K562 (cell line): ENCODE results near the gene LRRC1. TPM values are rescaled to one million over a fixed set of nuclear protein-coding genes. Genes with fewer than 3 reads are reported as not detected.

ENCODE experiments used
- ATAC-seq: fragments of 200-7000 bp; cut with Tn5 transposase; 3 replicates; pipeline ENCODE4 v1.9.1; 2020; ENCODE audit warnings: moderate library complexity
- BruUV-seq: library from RNA; stranded (reverse); fragments of 400-500 nt; replicated peaks from 2 replicates; lab custom pipeline; 2021; lab: Mats Ljungman, UMichigan
- CTCF ChIA-PET: fragments of 300-600 bp; formaldehyde crosslinking; extraction: SDS; loops from one replicate; lab custom pipeline; 2021; ENCODE audit warnings: low intra/inter-chr PET ratio; lab: Yijun Ruan, JAX
- POLR2A ChIA-PET: fragments of 300-600, 350-650 bp; sonication (Branson Sonifier 250); formaldehyde crosslinking; extraction: SDS; loops from one replicate; lab custom pipeline; 2021; ENCODE audit warnings: antibody characterized with exemption, inconsistent platforms; lab: Yijun Ruan, JAX
- DNase-seq, 4 experiments: peaks; one replicate each; pipeline versions ENCODE4 v3.0.0 to v3.0.0-alpha.2; 2011 to 2018; ENCODE audit warnings: low spot score in 3 of 4, mixed read lengths in 3 of 4; ENCODE audit errors: extremely low read depth in 1 of 4
- FAIRE-seq: peaks from 2 replicates; lab custom pipeline; 2011; peaks lifted over from hg19 to GRCh38; lab: Jason Lieb, UNC
- H2AFZ ChIP-seq: 2 replicates; pipeline ENCODE4 v1.6.0; 2011; ENCODE audit warnings: low read depth, low read length, control low read depth, inconsistent platforms
- H3K27ac ChIP-seq: fragments of 200-600 bp; 3 replicates; pipeline ENCODE4 v1.8.0; 2011; ENCODE audit warnings: low read depth, mild to moderate bottlenecking, control low read depth, inconsistent platforms, low read length, moderate library complexity, mixed read lengths; ENCODE audit errors: extremely low read depth
- H3K27me3 ChIP-seq, 2 experiments: fragments of 300-600 bp in 1 of 2; 2 replicates in 1 of 2; 3 replicates in 1 of 2; pipeline versions ENCODE4 v1.6.0 to v1.8.0; 2011; ENCODE audit warnings: inconsistent platforms in 2 of 2, low read length in 2 of 2, mild to moderate bottlenecking in 1 of 2, mixed read lengths in 1 of 2, moderate library complexity in 1 of 2; ENCODE audit not compliant: control insufficient read depth in 2 of 2, insufficient read depth in 2 of 2
- H3K36me3 ChIP-seq: fragments of 300-600 bp; 3 replicates; pipeline ENCODE4 v1.8.0; 2011; ENCODE audit warnings: mild to moderate bottlenecking, low read length, inconsistent platforms; ENCODE audit not compliant: control insufficient read depth, insufficient read depth
- H3K4me1 ChIP-seq, 2 experiments: fragments of 200-600 bp in 1 of 2; replicated peaks in 1 of 2; 2 replicates in 1 of 2; 3 replicates in 1 of 2; pipeline versions ENCODE4 v1.5.1 to v1.8.0; 2011; ENCODE audit warnings: inconsistent platforms in 2 of 2, low read length in 2 of 2, mild to moderate bottlenecking in 1 of 2, mixed read lengths in 1 of 2, moderate library complexity in 1 of 2; ENCODE audit not compliant: control insufficient read depth in 2 of 2, insufficient read depth in 2 of 2
- H3K4me2 ChIP-seq: 2 replicates; pipeline ENCODE4 v1.6.1; 2011; ENCODE audit warnings: low read length, control low read depth, inconsistent platforms, mixed read lengths; ENCODE audit not compliant: insufficient read depth
- H3K4me3 ChIP-seq: fragments of 200-600 bp; sonication (generic), shearing (Covaris generic); 2 replicates; pipeline ENCODE4 v1.5.1; 2016; ENCODE audit warnings: control low read depth, inconsistent platforms
- H3K79me2 ChIP-seq: fragments of 200-600 bp; 3 replicates; pipeline ENCODE4 v1.8.0; 2011; ENCODE audit warnings: low read length, inconsistent platforms; ENCODE audit not compliant: control insufficient read depth, insufficient read depth
- H3K9ac ChIP-seq, 2 experiments: 2 replicates each; pipeline versions ENCODE4 v1.6.0 to v1.6.1; 2011; ENCODE audit warnings: low read depth in 2 of 2, low read length in 2 of 2, control low read depth in 1 of 2, inconsistent platforms in 1 of 2, mild to moderate bottlenecking in 1 of 2, mixed read lengths in 1 of 2; ENCODE audit not compliant: insufficient read depth in 1 of 2
- H3K9me1 ChIP-seq: one replicate; pipeline ENCODE4 v1.6.0; 2011; ENCODE audit warnings: inconsistent platforms, mild to moderate bottlenecking, low read length, moderate library complexity; ENCODE audit not compliant: control insufficient read depth, insufficient read depth
- H3K9me3 ChIP-seq: replicated peaks from 2 replicates; pipeline ENCODE4 v1.5.1; 2011; ENCODE audit warnings: low read depth, low read length, inconsistent platforms; ENCODE audit not compliant: control insufficient read depth, insufficient read depth
- H4K20me1 ChIP-seq: replicated peaks from 2 replicates; pipeline ENCODE4 v1.6.1; 2011; ENCODE audit warnings: low read length, inconsistent platforms, mixed read lengths; ENCODE audit not compliant: control insufficient read depth, insufficient read depth
- BRD4 ChIP-seq: fragments of 200-600 bp; sonication (generic); IDR thresholded peaks from 2 replicates; pipeline ENCODE4 v1.6.1; 2017; ENCODE audit warnings: inconsistent platforms
- CCAR2 ChIP-seq: fragments of 200-400 bp; formaldehyde crosslinking; IDR thresholded peaks from 2 replicates; pipeline ENCODE4 v1.6.1; 2017; ENCODE audit warnings: mild to moderate bottlenecking, low read depth, low read length
- COPS2 ChIP-seq: fragments of 450-650 bp; conservative IDR thresholded peaks from 2 replicates; pipeline ENCODE4 v1.6.1; 2016; ENCODE audit warnings: mild to moderate bottlenecking, moderate library complexity
- CREB1 ChIP-seq, 2 experiments: sonication (generic) in 1 of 2; formaldehyde crosslinking in 1 of 2; IDR thresholded peaks; 2 replicates each; pipeline versions ENCODE4 v1.6.1 to v1.8.0; 2012 to 2022; ENCODE audit warnings: inconsistent platforms in 1 of 2, mild to moderate bottlenecking in 1 of 2, missing genetic modification reagents in 1 of 2, moderate library complexity in 1 of 2
- CREM ChIP-seq: IDR thresholded peaks from 2 replicates; pipeline ENCODE4 v1.6.1; 2014; ENCODE audit warnings: antibody characterized with exemption, low read depth
- EGR1 ChIP-seq: fragments of 450-650 bp; conservative IDR thresholded peaks from 2 replicates; pipeline ENCODE4 v1.6.1; 2017; ENCODE audit warnings: mild to moderate bottlenecking
- ETV6 ChIP-seq, 3 experiments: fragments of 150-350 bp in 1 of 3; sonication (generic) in 1 of 3; formaldehyde crosslinking in 1 of 3; IDR thresholded peaks; 2 replicates each; pipeline versions ENCODE4 v1.6.1 to v1.8.0; 2014 to 2022; ENCODE audit warnings: borderline replicate concordance in 2 of 3, low read depth in 2 of 3, antibody characterized with exemption in 1 of 3, low read length in 1 of 3, mild to moderate bottlenecking in 1 of 3, missing genetic modification reagents in 1 of 3
- FOXJ3 ChIP-seq: sonication (generic); formaldehyde crosslinking; IDR thresholded peaks from 2 replicates; pipeline ENCODE4 v1.4.0; 2020; ENCODE audit warnings: mild to moderate bottlenecking, missing genetic modification reagents
- GMEB1 ChIP-seq: fragments of 250-450 bp; sonication (Bioruptor Pico); IDR thresholded peaks from 2 replicates; pipeline ENCODE4 v1.4.0; 2020; ENCODE audit warnings: mild to moderate bottlenecking
- HMBOX1 ChIP-seq: sonication (generic); IDR thresholded peaks from 2 replicates; pipeline ENCODE4 v1.6.1; 2016
- LARP7 ChIP-seq: fragments of 450-650 bp; IDR thresholded peaks from 2 replicates; pipeline ENCODE4 v1.6.1; 2016
- MCM3 ChIP-seq: fragments of 450-650 bp; IDR thresholded peaks from 2 replicates; pipeline ENCODE4 v1.6.1; 2016
- NR2F6 ChIP-seq: fragments of 450-650 bp; formaldehyde crosslinking; IDR thresholded peaks from 2 replicates; pipeline ENCODE4 v1.4.0; 2020; ENCODE audit warnings: mild to moderate bottlenecking
- PTBP1 ChIP-seq: fragments of 200-400 bp; formaldehyde crosslinking; IDR thresholded peaks from 2 replicates; pipeline ENCODE4 v1.6.1; 2017; ENCODE audit warnings: low read depth, low read length
- SP1 ChIP-seq: sonication (generic); formaldehyde crosslinking; IDR thresholded peaks from 2 replicates; pipeline ENCODE4 v1.8.1; 2022; ENCODE audit warnings: mild to moderate bottlenecking, missing genetic modification reagents
- STAT5B ChIP-seq: fragments of 250-450 bp; sonication (Bioruptor Pico); IDR thresholded peaks from 2 replicates; pipeline ENCODE4 v1.8.0; 2021; ENCODE audit warnings: mild to moderate bottlenecking, inconsistent platforms
- TAF7 ChIP-seq: fragments of 450-650 bp; IDR thresholded peaks from 2 replicates; pipeline ENCODE4 v1.6.1; 2016; ENCODE audit warnings: missing genetic modification characterization, missing compliant biosample characterization
- TAF9B ChIP-seq: fragments of 450-650 bp; IDR thresholded peaks from 2 replicates; pipeline ENCODE4 v1.6.1; 2018; ENCODE audit warnings: mild to moderate bottlenecking; ENCODE audit not compliant: partially characterized antibody
- TRIM24 ChIP-seq, 2 experiments: fragments of 450-650 bp; IDR thresholded peaks; 2 replicates each; pipeline ENCODE4 v1.6.1; 2016
- ZNF644 ChIP-seq: fragments of 200-800 bp; sonication (Bioruptor generic); IDR thresholded peaks from 2 replicates; pipeline ENCODE4 v1.6.1; 2016; ENCODE audit warnings: low read depth, missing genetic modification characterization, missing compliant biosample characterization
- WGBS: fragments of 100-300 bp; shearing (Covaris generic); methylation state at CpG from one replicate; pipeline ENCODE4 v1.1.6; 2016; ENCODE audit warnings: low coverage, mixed read lengths; ENCODE audit not compliant: insufficient coverage; ENCODE audit errors: missing lambda C conversion rate; 5-methylcytosine and 5-hydroxymethylcytosine counted together
- in situ Hi-C: fragments of 300-500 bp; cut with MboI; formaldehyde crosslinking; loops from 4 replicates; pipeline ENCODE4 v1.15.0; 2018; ENCODE audit warnings: inconsistent platforms, mixed read lengths
- intact Hi-C: fragments of 100-400 bp; cut with micrococcal nuclease; formaldehyde crosslinking; loops from 2 replicates; pipeline ENCODE4 v1.14.2; 2022
- polyA plus RNA-seq, 8 experiments: library from polyadenylated mRNA; depleted of rRNA in 4 of 8; stranded (reverse) in 5 of 8; unstranded in 3 of 8; fragments of >200 nt; fragmentation: Nextera tagmentation in 2 of 8; fragmentation: Illumina TruSeq in 1 of 8; extraction: Ambion mirVana in 2 of 8; extraction: Trizol in 1 of 8; gene quantifications; 2 replicates each; pipeline versions ENCODE4 v1.2.1 to v1.2.3, GENCODE V29; 2011 to 2014; ENCODE audit warnings: inconsistent platforms in 1 of 8, missing spikeins in 1 of 8
- total RNA-seq, 7 experiments: library from RNA; depleted of rRNA in 6 of 7; stranded (reverse); fragments of >200 nt in 6 of 7; fragmentation: Illumina TruSeq in 2 of 7; extraction: Trizol in 2 of 7; gene quantifications; 2 replicates each; pipeline versions ENCODE4 v1.2.1 to v1.2.3, GENCODE V29; 2011 to 2021; ENCODE audit warnings: low replicate concordance in 1 of 7

The LRRC1 gene
- total and polyA plus RNA-seq, 9 of the 15 experiments (the other 6 are each of a cell fraction or from before 2014, with no cell fraction given), result not detected

- ATAC-seq (no peak), DNase-seq (no peak), FAIRE-seq (no peak)
- H3K79me2 ChIP-seq, result no peaks in the 10 kb centered on the region
- no peak overlapping the region for H3K4me3 ChIP-seq
- no peak overlapping the region for H3K9ac ChIP-seq
- WGBS, result 0% methylated on average over 2 of the region's 2 CpGs
- H3K4me1 ChIP-seq, result no peaks in the 10 kb centered on the region
- H3K27ac ChIP-seq, result no peak overlapping the region
- in situ Hi-C loops (no loop called here), intact Hi-C loops (no loop called here)
- H3K9me3 ChIP-seq, result no peaks in the 10 kb centered on the region
- no peaks in the 10 kb centered on the region for H3K36me3 ChIP-seq
- ChIA-PET POLR2A (no interaction called here), CTCF (no interaction called here)
- H3K9me1 ChIP-seq, result no peaks in the 10 kb centered on the region
- H2AFZ ChIP-seq, result no peak overlapping the region
- no peak for TF ChIP-seq SP1
- no peak for TF ChIP-seq BRD4
- no peak for TF ChIP-seq HMBOX1
- no peak for TF ChIP-seq TRIM24 (IDR thresholded peaks at IDR 0.05)
- TF ChIP-seq GMEB1, result no peak
- TF ChIP-seq CREB1 (IDR thresholded peaks at IDR 0.05), result no peak
- TF ChIP-seq CREB1 (CRISPR knock-in tag; IDR thresholded peaks at IDR 0.05), result no peak
- no peak for TF ChIP-seq STAT5B (CRISPR knock-in tag)
- TF ChIP-seq ETV6 (IDR thresholded peaks at IDR 0.05; ENCODE audit: borderline replicate concordance in 1 of 2, low read depth in 2 of 2, low read length in 1 of 2), result no peak
- no peak for TF ChIP-seq ETV6 (CRISPR knock-in tag; IDR thresholded peaks at IDR 0.05; ENCODE audit: borderline replicate concordance)
- TF ChIP-seq TAF9B, result no peak
- TF ChIP-seq COPS2, result no peak
- no peak for TF ChIP-seq NR2F6 (CRISPR knock-in tag)
- TF ChIP-seq CCAR2, result no peak
- no peak for TF ChIP-seq EGR1
- TF ChIP-seq LARP7, result no peak
- TF ChIP-seq TAF7 (tag), result no peak
- no peak for TF ChIP-seq ZNF644 (tag)
- no peak for TF ChIP-seq CREM
- TF ChIP-seq PTBP1, result no peak
- TF ChIP-seq MCM3, result no peak
- no peak for TF ChIP-seq FOXJ3 (CRISPR knock-in tag)
- no TSS peak for BruUV-seq
- no peaks in the 10 kb centered on the region for H4K20me1 ChIP-seq
- no peak overlapping the region for H3K4me2 ChIP-seq
- H3K27me3 ChIP-seq, result no peaks in the 10 kb centered on the region
Measured at GRCh38 chr6:53877151-53877550, 82.3 kb downstream of the LRRC1 start.
